ENCODE results near the gene ZG16. TPM values are rescaled to one million over a fixed set of nuclear protein-coding genes. Genes with fewer than 3 reads are reported as not detected.

The ZG16 gene
- polyA plus RNA-seq, 1 donor from 2014 or later = not detected

GRCh38 chr16:29767062-29767461 lies 11.0 kb upstream of the ZG16 start:
- Histone ChIP-seq H3K9me2 (ENCODE audit: insufficient read depth, low read length) (no peaks in the 10 kb centered on the region), H4K20me1 (ENCODE audit: insufficient read depth) (no peaks in the 10 kb centered on the region), H3K27me3 (ENCODE audit: insufficient read depth, low read depth, low read length) (no peaks in the 10 kb centered on the region), H3K4me3 (ENCODE audit: low read length) (no peak overlapping the region), H3K9ac (ENCODE audit: low read length) (no peak overlapping the region), H2AFZ (ENCODE audit: low read depth, low read length) (no peak overlapping the region), H3F3A (ENCODE audit: insufficient read depth, low read length, poor library complexity, severe bottlenecking) (no peaks in the 10 kb centered on the region), H3K4me2 (ENCODE audit: low read length) (no peak overlapping the region), H3K9me3 (ENCODE audit: low read length) (no peaks in the 10 kb centered on the region), H3K36me3 (ENCODE audit: insufficient read depth, low read length) (no peaks in the 10 kb centered on the region), H3K79me2 (replicated peaks; ENCODE audit: insufficient read depth, low read length) (no peaks in the 10 kb centered on the region), H3K27ac (ENCODE audit: low read length) (no peak overlapping the region)
- TF ChIP-seq TAF1 (IDR thresholded peaks at IDR 0.05; ENCODE audit: low read depth) (no peak), CTCF (IDR thresholded peaks at IDR 0.05; ENCODE audit: poor library complexity, severe bottlenecking) (no peak), EP300 (conservative IDR thresholded peaks at IDR 0.05; ENCODE audit: poor library complexity, severe bottlenecking) (no peak), POLR2AphosphoS5 (IDR thresholded peaks at IDR 0.05) (no peak)

- Histone ChIP-seq H3K9me2 (ENCODE audit: insufficient read depth, low read length) (no peaks in the 10 kb centered on the region), H3K4me3 (ENCODE audit: low read length) (no peak overlapping the region), H3K27me3 (ENCODE audit: insufficient read depth, low read depth, low read length) (no peaks in the 10 kb centered on the region), H3K9me3 (ENCODE audit: low read length) (no peaks in the 10 kb centered on the region), H3K9ac (ENCODE audit: low read length) (no peak overlapping the region), H3K4me2 (ENCODE audit: low read length) (no peak overlapping the region), H2AFZ (ENCODE audit: low read depth, low read length) (no peak overlapping the region), H4K20me1 (ENCODE audit: insufficient read depth) (no peaks in the 10 kb centered on the region), H3K27ac (ENCODE audit: low read length) (no peak overlapping the region), H3F3A (ENCODE audit: insufficient read depth, low read length, poor library complexity, severe bottlenecking) (no peaks in the 10 kb centered on the region), H3K36me3 (ENCODE audit: insufficient read depth, low read length) (no peaks in the 10 kb centered on the region), H3K79me2 (replicated peaks; ENCODE audit: insufficient read depth, low read length) (no peaks in the 10 kb centered on the region)
- TF ChIP-seq RAD21 (conservative IDR thresholded peaks at IDR 0.05) (no peak), SMC3 (conservative IDR thresholded peaks at IDR 0.05; ENCODE audit: poor library complexity) (no peak), CTCF (IDR thresholded peaks at IDR 0.05; ENCODE audit: poor library complexity, severe bottlenecking) (no peak), EZH2 (IDR thresholded peaks at IDR 0.05; ENCODE audit: borderline replicate concordance, insufficient read depth, low read length, poor library complexity, severe bottlenecking) (no peak), POLR2AphosphoS5 (IDR thresholded peaks at IDR 0.05) (no peak), TAF1 (IDR thresholded peaks at IDR 0.05; ENCODE audit: low read depth) (no peak), EP300 (conservative IDR thresholded peaks at IDR 0.05; ENCODE audit: poor library complexity, severe bottlenecking) (no peak), REST (IDR thresholded peaks at IDR 0.05; ENCODE audit: borderline replicate concordance) (no peak), MXI1 (conservative IDR thresholded peaks at IDR 0.05; ENCODE audit: poor library complexity, severe bottlenecking) (no peak)
Measured at GRCh38 chr16:29769507-29769906, 8.5 kb upstream of the ZG16 start.
